Activated T-helper 1 cell treated with Interleukin-2 at 50 U/mL for 16 hours (primary cell): Measurements from ENCODE around the gene ERO1A.

Experiments used
- DNase-seq: peaks from one replicate; pipeline ENCODE4 v3.0.0-alpha.2; 2020; ENCODE audit warnings: low read depth

Gene ERO1A

GRCh38 chr14:52602131-52602530 lies 93.2 kb downstream of the ERO1A start:
- DNase-seq = no peak

GRCh38 chr14:52599974-52600373 lies 95.4 kb downstream of the ERO1A start:
- DNase-seq = no peak

DNA sequence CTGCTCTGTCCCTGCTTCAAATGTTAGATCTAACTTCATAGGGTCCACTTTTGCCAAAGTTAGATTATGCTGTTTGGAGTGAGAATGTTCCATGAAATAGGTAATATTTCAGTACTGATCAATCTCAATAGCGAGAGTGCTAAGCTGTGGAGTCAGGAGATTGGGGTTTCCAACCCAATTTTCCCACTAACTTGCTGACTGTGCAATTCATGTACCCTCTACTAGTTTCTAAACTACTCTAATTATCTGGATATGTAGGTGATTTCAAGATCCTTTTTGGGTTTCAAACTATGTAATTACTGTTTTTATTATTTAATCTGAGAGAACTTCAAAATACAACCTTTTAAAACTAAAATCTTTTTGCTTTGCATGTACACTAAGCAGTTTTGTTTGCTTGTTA lies 96.8 kb downstream of the ERO1A start:
- DNase-seq = no peak

DNA sequence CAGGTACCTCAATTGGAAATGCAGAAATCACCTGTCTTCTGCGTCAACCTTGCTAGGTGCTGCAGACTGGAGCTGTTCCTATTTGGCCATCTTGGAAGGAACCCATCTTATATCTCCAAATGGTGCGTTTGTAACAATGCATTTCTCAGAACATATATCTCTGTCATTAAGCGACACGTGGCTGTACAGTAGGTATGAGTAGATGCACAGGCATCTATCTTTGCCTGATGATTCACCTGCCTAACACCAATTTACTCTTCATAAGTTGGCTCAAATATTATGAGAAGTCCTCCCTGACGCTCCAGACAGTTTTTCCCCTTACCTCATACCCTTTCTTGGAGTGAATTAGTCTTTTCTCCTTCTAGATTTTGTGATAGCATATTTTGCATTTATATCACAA lies 98.5 kb downstream of the ERO1A start:
- no peak for DNase-seq

GRCh38 chr14:52596320-52596719 lies 99.0 kb downstream of the ERO1A start:
- no peak for DNase-seq

DNA sequence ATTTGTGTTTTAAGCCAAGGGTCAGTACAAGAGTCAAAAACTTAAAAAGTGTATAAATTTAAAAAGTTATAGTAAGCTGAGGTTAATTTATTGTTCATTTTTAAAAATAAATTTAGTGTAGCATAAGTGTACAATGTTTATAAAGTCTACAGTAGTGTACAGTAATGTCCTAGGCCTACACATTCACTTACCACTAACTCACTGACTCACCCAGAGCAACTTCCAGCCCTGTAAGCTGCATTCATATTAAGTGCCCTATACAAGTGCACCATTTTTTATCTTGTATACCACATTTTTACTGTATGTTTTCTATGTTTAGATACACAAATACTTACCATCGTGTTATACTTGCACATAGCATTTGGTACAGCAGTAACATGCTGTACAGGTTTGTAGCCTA lies 105.0 kb downstream of the ERO1A start:
- DNase-seq = no peak
